Skeletal muscle tissue (tissue), 4 donors: Measurements from ENCODE around the gene LRRC74B. TPM values are rescaled to one million over a fixed set of nuclear protein-coding genes. Genes with fewer than 3 reads are reported as not detected.
A peak's percentile ranks its signal among the peaks of the same experiment; 100 is the strongest.

Source experiments
- H3K27ac ChIP-seq: one replicate; pipeline ENCODE4 v1.7.0; 2013; ENCODE audit warnings: mild to moderate bottlenecking, low read depth, low read length, inconsistent platforms
- H3K27me3 ChIP-seq, 3 donors: one replicate each; pipeline ENCODE4 v1.7.0; 2013; ENCODE audit warnings: low read length in 3 of 3; ENCODE audit not compliant: control insufficient read depth in 3 of 3, insufficient read depth in 3 of 3
- H3K36me3 ChIP-seq, 3 donors: one replicate each; pipeline ENCODE4 v1.7.0; 2013; ENCODE audit warnings: low read length in 3 of 3; ENCODE audit not compliant: control insufficient read depth in 3 of 3, insufficient read depth in 3 of 3
- H3K4me1 ChIP-seq, 3 donors: one replicate each; pipeline ENCODE4 v1.7.0; 2013; ENCODE audit warnings: low read length in 3 of 3, mild to moderate bottlenecking in 3 of 3; ENCODE audit not compliant: control insufficient read depth in 3 of 3, insufficient read depth in 3 of 3
- H3K4me3 ChIP-seq, 3 donors: one replicate each; pipeline ENCODE4 v1.7.0; 2013; ENCODE audit warnings: low read length in 3 of 3
- H3K9ac ChIP-seq, 3 donors: one replicate each; pipeline ENCODE4 v1.7.0; 2013; ENCODE audit warnings: low read length in 3 of 3, mild to moderate bottlenecking in 3 of 3, moderate library complexity in 2 of 3, low read depth in 1 of 3
- H3K9me3 ChIP-seq, 3 donors: one replicate each; pipeline ENCODE4 v1.7.0; 2013; ENCODE audit warnings: low read length in 3 of 3; ENCODE audit not compliant: control insufficient read depth in 3 of 3
- total RNA-seq: library from RNA; depleted of rRNA; stranded (reverse); fragments of >200 nt; gene quantifications from one replicate; pipeline ENCODE4 v1.2.3, GENCODE V29; 2014
- donor health status: Osteomylitis.

The LRRC74B gene, protein sequence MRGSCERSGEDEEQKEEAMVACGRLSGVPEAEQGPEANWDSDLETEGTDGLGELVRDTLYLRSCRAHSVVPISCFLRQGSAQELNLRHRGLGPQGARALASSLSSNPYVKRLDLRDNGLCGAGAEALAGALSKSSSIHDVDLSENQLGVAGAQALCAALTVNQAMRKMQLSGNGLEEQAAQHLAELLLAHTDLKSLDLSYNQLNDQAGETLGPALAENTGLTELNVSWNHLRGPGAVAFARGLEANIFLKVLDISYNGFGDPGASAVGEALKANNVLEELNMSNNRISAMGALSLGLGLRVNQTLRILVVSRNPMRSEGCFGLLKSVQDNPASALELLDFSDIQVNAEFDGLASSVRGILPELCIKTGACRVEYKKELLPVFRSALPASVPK
- total RNA-seq, result not detected

DNA sequence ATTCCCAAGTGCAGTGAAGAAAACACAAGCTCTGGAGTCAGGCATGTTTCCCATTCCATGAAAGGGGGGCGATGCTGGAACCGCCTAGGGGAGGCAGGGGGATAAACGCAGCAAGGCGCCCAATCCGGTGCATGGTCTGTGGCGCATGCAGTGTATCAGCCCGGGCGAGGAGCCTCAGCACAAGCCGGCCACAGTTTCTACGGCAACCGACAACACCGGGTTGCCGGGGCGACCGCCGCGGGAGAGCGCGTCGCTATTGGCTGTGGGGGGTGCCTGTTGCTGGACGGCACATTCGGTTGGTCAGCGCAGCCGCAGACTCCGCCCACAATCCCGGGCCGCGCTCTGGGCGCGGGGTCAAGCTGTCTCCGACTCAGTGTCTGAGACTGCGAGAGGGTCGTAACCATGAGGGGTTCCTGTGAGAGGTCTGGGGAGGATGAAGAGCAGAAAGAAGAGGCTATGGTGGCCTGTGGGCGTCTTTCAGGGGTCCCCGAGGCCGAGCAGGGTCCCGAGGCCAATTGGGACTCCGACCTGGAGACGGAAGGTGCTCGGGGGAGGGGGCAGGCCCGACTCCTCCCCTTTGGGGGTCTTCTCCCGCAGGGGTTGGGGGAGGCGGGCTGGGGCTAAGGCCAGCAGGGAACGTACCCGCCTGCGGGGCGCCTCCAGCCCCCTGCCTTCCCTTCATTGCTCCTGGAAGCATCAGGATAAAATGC lies at the start of gene LRRC74B:
LRRC74B (plus strand) TSS at position 362 of the 710 bp plus-strand sequence; CDS start at position 403, 41 bp downstream.
- peak within 1 kb of the TSS; percentile 80 for H3K27ac ChIP-seq
- peak within 1 kb of the TSS; percentile 64 to 83 (median 81) for H3K4me3 ChIP-seq
- H3K27me3 ChIP-seq, result no peaks in the 10 kb centered on the region
- peaks cover 16 to 32% (median 20%) of the 10 kb centered on the region in 3 donors for H3K4me1 ChIP-seq
- H3K9me3 ChIP-seq, result no peaks in the 10 kb centered on the region
- H3K36me3 ChIP-seq, result no peaks in the 10 kb centered on the region
- peak within 1 kb of the TSS; percentile 52 to 81 (median 70) for H3K9ac ChIP-seq

DNA sequence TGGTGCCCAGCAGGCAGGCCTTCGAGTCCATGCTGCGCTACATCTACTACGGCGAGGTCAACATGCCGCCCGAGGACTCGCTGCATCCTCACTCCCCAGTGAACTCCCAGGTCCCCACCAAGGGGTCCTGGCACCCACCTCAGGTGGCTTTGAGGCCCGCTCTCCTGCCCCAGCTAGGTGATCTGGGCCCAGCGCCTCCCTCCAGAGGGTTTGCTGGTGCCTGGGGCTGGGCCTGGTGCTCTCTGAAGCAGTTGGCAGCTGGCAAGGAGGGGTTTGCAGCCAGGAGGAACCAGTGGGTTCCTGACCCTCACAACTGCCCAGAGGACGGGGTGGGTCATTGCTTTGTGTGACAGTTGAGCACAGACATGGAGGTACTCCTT lies 49.7 kb upstream of the LRRC74B start:
- Histone ChIP-seq H3K4me3 (no peak overlapping the region), H3K9me3 (no peaks in the 10 kb centered on the region), H3K36me3 (peaks cover 61 to 73% (median 64%) of the 10 kb centered on the region in 3 donors), H3K27me3 (no peaks in the 10 kb centered on the region), H3K9ac (no peak overlapping the region), H3K27ac (no peak overlapping the region), H3K4me1 (peaks cover 10 to 22% (median 16%) of the 10 kb centered on the region in 3 donors)

DNA sequence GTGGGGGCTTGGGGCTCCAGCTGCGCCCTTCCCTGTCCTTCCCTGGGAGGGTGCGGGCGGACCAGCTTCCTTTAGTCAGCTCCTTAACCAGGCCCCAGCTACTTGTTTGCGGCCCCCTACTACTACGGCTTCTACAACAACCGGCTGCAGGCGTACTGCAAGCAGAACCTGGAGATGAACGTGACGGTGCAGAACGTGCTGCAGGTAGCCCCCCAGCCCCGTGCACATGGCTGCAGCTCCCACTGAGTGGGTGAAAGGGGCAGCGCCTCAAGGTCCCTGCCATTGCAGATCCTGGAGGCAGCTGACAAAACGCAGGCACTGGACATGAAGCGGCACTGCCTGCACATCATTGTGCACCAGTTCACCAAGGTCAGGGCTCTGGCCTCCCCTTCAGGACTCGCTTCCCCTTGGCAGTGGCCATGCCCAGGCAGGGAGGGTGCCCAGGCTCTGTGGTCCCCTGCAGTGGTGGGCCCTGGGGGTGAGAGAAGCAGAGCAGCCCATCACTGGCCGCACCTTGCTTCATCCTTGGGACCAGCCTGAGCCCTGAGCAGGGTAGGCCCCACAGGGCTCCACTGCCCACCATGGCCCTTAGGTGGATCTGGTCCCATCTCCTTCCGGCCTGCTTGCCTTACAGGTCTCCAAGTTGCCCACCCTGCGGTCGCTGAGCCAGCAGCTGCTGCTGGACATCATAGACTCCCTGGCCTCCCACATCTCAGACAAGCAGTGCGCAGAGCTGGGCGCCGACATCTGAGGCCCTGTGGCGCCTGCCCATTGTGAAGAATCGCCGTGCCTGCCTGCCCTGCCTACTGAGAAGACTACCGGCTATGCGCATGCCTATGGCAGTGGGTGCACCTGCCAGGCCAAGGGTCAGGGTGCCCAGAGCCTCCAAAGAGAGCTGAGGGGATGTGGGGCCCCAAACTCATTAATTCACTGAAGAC lies 48.9 kb upstream of the LRRC74B start:
- peaks cover 15 to 28% (median 22%) of the 10 kb centered on the region in 3 donors for H3K4me1 ChIP-seq
- H3K9ac ChIP-seq, result no peak overlapping the region
- H3K4me3 ChIP-seq, result no peak overlapping the region
- no peak overlapping the region for H3K27ac ChIP-seq
- no peaks in the 10 kb centered on the region for H3K27me3 ChIP-seq
- no peaks in the 10 kb centered on the region for H3K9me3 ChIP-seq
- peaks cover 57 to 66% (median 57%) of the 10 kb centered on the region in 3 donors for H3K36me3 ChIP-seq

DNA sequence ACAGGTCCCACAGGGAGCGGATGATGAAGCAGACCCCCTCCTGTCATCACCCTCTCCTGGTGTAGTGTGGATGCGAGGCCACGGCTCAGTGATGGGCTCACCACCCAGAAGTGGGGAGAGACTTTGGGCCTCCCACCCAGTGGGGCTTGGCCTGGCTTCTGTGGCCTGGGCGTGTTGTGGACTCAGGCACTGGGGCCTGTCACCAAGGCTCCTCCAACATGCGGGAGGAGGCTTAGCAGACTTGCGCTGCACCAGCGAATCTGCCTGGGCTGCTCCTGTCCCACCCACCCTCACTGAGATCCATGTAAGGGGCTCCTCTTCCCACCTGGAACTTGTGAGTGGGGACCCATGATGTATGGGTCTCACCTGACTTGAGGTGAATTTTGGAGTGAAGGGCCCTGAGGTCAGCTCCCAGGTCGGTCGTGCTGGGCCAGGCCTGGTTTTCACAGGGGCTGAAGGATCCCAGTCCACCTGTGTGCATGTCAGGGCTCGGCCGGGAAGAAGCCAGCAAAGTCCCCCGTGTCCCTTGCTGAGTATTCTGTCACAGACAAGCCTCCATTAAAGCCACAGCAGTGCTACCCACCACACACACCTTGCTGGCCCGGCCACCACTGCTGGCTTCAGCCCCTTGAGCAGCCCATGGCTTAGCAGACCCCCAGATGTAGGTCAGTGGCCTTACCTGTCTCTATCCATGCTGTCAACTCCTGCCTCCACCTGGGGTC lies 48.0 kb upstream of the LRRC74B start:
- H3K9ac ChIP-seq, result no peak overlapping the region
- peaks cover 49 to 57% (median 49%) of the 10 kb centered on the region in 3 donors for H3K36me3 ChIP-seq
- no peak overlapping the region for H3K27ac ChIP-seq
- H3K4me1 ChIP-seq, result peaks cover 16 to 31% (median 23%) of the 10 kb centered on the region in 3 donors
- no peaks in the 10 kb centered on the region for H3K27me3 ChIP-seq
- H3K4me3 ChIP-seq, result no peak overlapping the region
- H3K9me3 ChIP-seq, result no peaks in the 10 kb centered on the region

DNA sequence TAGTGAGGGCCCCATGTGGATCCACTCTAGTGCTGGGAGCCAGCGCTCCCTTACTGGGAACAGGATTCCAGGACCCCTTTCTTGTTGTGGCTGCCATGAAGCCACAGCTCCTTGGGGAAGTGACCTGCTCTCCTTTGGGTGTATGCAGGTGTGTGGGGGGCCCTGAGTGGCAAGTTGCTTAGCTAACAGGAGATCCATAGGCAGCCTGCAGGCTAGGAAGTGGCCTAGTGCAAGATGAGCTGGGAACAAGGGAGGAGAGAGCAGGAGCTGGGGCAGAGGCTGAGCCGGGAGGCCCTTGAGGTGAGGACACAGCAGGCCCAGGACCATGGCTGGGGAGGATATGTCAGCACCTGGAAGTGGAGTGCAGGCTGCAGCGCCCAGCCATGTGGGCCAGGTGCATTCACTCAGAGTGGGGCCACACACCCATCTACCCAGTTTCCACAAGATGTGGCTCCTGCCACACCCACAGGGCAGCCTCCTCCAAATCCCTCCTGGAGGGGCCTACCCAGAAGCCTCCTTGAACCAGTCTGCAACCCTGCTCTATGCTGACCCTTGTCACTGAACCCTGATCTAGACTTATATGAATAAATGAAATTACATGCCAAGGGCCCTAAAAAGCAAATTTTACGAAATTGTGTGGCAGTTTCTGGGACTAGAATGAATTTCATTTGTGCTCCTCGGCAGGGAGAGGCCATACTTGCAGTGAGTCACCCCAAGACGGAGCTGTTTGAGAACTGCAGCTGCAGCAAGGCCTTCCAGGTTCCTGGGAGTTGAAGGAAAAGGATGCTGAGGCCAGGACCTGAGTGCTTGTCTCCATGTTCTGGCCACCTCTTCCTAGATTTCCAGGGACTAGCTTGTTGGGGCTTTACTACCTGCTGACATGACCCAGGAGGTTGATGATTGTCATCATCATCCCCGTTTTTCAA lies 47.1 kb upstream of the LRRC74B start:
- H3K9me3 ChIP-seq, result no peaks in the 10 kb centered on the region
- no peak overlapping the region for H3K4me3 ChIP-seq
- peaks cover 26 to 40% (median 33%) of the 10 kb centered on the region in 3 donors for H3K4me1 ChIP-seq
- H3K36me3 ChIP-seq, result peaks cover 41 to 49% (median 44%) of the 10 kb centered on the region in 3 donors
- no peak overlapping the region for H3K9ac ChIP-seq
- no peak overlapping the region for H3K27ac ChIP-seq
- no peaks in the 10 kb centered on the region for H3K27me3 ChIP-seq

DNA sequence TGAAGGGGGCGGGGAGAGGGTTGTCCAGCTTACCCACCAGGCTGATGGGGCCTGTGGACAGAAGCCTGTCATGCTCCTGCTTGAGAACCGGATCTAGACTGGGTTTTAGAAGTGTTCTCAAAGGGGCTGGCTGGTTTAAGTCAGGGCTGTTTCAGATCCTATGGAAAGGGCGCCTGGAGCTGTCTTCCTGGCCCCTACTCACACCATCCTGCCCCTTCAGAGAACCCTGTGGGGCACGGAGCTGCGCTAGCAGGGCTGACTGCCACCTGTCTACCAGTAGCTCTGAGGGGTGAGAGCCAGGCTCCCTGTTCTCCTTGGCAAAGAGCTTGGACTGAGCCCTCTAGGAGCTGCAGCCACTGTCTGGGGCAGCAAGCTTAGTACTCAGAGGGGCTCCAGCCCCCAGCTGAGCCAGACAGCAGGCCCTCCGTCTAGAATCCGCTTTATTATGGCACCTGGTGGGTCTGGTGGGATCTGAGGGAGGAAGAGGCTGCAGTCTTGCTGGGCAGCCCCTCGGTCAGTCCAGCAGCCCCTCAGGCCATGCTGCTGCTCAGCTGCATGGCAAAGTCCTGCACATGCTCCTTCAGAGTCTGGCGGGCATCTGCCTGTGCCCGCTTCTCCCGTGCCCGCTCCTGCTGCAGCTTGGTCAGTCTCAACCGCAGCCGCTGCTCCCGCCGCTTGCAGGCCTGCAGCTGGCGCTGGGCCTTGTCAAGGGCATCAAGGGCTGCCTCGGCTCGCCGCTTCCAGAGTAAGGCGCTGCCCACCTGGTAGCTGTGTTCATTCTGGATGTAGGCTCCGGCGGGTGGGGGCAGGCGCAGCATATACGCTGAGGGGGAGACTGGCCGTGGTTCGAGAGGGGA lies 46.2 kb upstream of the LRRC74B start:
- Histone ChIP-seq H3K4me3 (no peak overlapping the region), H3K27ac (no peak overlapping the region), H3K36me3 (peaks cover 40 to 44% (median 41%) of the 10 kb centered on the region in 3 donors)

DNA sequence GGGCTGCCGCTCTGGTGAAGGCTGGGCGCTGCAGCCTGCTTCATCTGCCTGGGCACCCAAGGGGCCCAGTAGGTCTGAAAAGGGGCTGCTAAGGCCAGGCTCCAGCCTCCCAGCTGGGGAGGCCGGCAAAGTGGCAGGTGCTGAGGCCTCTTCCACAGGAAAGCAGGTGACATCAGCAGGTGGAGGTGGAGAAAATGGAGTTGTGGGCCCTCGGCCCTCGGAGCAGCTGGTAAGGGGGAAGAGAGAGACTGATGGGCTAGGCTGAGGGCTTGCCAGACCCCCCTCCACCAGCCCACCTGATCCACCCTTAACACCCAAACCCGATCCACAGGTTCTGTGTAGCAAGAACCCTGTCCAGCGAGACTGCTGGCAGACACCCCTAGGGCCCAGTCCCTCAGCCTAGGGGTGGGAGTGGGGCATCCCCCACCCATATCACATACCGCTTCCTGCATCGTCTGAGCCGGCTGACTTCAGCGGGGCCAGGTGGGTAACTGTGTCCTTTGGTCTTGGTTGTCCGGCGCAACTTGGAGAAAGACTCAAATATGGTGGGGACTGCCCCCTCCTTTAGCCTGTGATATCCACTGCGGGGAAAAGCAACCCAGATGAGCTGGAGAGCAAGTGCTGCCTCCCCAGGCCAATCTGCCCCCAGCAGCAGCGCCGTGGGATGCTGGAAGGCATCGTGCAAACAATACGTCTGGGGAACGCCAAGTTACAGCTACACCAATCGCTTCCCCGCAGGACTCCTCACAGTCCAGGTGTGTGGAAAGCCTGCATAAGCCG lies 45.3 kb upstream of the LRRC74B start:
- Histone ChIP-seq H3K4me1 (peaks cover 30 to 46% (median 37%) of the 10 kb centered on the region in 3 donors), H3K36me3 (peaks cover 38 to 41% (median 39%) of the 10 kb centered on the region in 3 donors)

More for the DNA sequence above, 46.2 kb upstream of the LRRC74B start:
- Histone ChIP-seq H3K4me1 (peaks cover 30 to 46% (median 37%) of the 10 kb centered on the region in 3 donors), H3K27me3 (no peaks in the 10 kb centered on the region), H3K9me3 (no peaks in the 10 kb centered on the region), H3K9ac (peak overlapping the region in 2 of 3 donors; percentile 20 to 95)

More for the DNA sequence above, 45.3 kb upstream of the LRRC74B start:
- H3K27me3 ChIP-seq, result no peaks in the 10 kb centered on the region
- H3K4me3 ChIP-seq, result peak overlapping the region; percentile 87 to 97 (median 94)
- H3K9ac ChIP-seq, result peak overlapping the region; percentile 95 to 96 (median 95)
- peak overlapping the region; percentile 98 for H3K27ac ChIP-seq
- H3K9me3 ChIP-seq, result no peaks in the 10 kb centered on the region
